ENCODE data around the gene PDCL3.

The PDCL3 gene

GRCh38 chr2:100562613-100563406 lies at the start of gene PDCL3:
Gene PDCL3, plus strand, starts transcription at chr2:100562993. Its CDS starts 75 bp downstream, at chr2:100563068.
- peak; percentile 92 for DNase-seq (ENCODE audit: low read depth)

GRCh38 chr2:100513650-100514049 lies 49.1 kb upstream of the PDCL3 start:
- DNase-seq (ENCODE audit: low read depth): peak; percentile 11

- no peak for DNase-seq (ENCODE audit: low read depth)
These were observed 45.2 kb upstream of the PDCL3 start for GRCh38 chr2:100517556-100517955.

DNA sequence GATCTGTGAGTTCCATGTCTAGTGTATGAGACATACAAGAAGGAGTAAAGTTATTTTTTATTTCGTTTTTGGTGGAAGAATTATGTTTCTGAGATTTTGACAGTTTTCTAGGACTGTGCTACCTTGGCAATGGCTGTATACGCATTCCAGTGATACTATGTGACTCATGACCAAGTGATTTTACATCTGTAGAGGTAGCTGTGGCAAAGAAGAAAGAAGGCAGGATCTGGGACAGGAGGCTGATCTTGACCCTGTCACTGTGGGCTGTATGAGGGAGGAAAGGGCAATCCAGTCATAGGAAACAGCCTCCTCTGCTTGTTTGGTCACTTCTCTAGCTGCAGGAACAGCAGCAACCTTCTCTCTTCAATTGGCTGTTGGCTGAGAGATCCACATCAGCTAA lies 44.0 kb upstream of the PDCL3 start:
- no peak for DNase-seq (ENCODE audit: low read depth)

DNA sequence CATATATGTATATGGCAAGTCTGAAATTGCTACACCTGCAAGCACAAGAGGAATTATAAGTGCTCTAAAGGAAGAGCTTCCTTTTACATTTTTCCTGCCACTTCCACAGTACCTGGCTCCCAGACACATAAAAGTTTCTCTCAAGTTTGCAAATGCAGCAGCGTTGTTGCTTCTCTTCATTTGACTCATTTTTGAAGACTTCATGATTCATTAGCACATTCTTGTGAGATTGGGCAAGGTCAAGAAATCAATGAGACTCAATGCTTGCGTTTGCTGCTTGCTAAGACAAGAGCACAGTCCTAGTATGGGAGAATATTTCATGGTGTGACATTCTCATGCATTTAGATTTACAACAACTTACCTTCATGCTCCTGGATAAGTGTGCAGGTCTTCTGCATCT lies 42.6 kb upstream of the PDCL3 start:
- DNase-seq (ENCODE audit: low read depth): no peak

DNA sequence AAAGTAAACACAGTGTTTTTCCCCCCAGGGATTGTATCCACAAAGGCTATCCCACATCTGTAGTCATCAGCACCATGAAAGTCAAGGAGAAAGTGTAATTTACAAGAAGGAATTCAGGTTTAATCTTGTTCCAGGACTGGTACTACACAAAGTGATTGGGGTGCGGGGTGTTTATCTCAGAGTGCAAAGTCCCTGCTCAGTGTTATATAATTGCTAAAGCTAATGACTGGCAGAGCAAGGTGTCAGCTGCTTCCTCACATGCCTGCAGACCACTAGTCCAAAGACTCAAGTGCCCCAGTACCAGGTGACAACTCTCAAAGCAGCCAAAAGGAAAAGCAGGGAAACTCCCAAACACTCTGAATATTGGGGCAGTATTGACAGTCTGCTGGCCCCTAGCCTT lies 40.4 kb upstream of the PDCL3 start:
- DNase-seq (ENCODE audit: low read depth): no peak

GRCh38 chr2:100524331-100524730 lies 38.5 kb upstream of the PDCL3 start:
- DNase-seq (ENCODE audit: low read depth): no peak

- DNase-seq (ENCODE audit: low read depth): no peak
These were observed 35.9 kb upstream of the PDCL3 start for GRCh38 chr2:100526868-100527267.

DNA sequence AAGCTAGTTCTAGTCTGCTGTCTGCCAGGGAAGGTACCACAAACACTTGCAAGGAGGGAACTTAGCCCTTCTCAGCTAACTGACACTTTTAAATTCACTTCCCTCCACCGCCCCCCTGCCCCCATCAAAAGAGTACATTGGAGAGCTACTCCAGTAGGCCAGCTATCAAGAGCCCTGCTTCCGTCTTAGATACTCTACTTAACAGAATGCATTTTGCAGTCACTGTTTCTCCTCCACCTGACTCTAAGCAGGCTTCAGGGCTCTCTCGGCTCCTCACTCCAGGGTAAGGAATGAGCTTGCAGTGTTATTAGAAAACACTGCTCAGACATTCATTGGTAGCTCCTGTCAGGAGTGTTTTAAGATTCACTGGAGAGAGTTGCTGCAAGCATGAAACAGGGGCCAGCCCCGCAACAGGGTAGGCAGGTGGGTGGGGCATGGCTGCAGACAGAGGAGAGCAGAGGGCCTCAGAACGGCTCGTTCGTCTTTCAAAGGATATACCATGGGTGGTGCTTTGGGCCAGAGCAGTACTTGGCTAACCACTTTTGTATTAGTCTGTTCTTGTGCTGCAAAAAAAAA lies 35.3 kb upstream of the PDCL3 start:
- DNase-seq (ENCODE audit: low read depth): no peak

GRCh38 chr2:100529176-100529575 lies 33.6 kb upstream of the PDCL3 start:
- no peak for DNase-seq (ENCODE audit: low read depth)

DNA sequence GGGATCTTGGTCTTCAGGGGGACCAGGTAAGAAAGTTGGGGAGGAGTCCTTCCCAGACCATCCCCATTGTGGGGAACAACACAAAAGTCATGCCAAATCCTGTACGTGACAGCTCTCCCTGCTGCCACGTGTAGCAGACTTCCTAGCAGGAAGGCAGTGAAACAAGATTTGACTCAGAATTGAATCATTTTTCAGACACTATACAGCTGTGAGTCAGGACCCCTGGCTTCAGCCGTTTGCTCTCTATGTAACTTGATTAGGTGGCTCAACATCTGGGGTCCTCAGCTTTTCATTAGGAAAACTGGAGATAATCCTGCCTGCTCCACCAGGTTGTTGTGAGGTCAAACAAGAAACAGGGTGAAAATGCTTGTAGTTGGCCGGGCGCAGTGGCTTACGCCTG lies 32.9 kb upstream of the PDCL3 start:
- no peak for DNase-seq (ENCODE audit: low read depth)

- no peak for DNase-seq (ENCODE audit: low read depth)
These were observed 26.9 kb upstream of the PDCL3 start for GRCh38 chr2:100535855-100536254.

DNA sequence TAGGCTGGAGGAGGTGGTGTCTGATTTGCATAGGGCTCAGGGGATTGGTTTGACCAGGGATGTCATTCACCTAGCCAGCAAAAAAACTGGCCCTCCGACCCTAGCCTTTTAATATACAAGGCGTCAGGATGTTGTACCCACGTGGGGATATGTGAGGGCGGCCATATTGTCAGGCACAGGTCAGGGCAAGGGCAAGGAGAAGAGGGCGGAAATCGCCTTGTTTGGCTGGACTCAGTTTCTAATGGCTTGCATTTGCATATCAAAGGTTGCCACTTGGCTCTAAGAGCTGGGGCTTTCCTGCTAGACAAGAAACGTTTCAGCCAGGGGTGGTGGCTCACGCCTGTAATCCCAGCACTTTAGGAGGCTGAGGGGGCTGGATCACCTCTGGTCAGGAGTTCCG lies 24.9 kb upstream of the PDCL3 start:
- DNase-seq (ENCODE audit: low read depth): no peak

GRCh38 chr2:100539221-100539620 lies 23.6 kb upstream of the PDCL3 start:
- no peak for DNase-seq (ENCODE audit: low read depth)

GRCh38 chr2:100541404-100541803 lies 21.4 kb upstream of the PDCL3 start:
- no peak for DNase-seq (ENCODE audit: low read depth)

GRCh38 chr2:100542418-100542817 lies 20.4 kb upstream of the PDCL3 start:
- no peak for DNase-seq (ENCODE audit: low read depth)

GRCh38 chr2:100544911-100545596 lies 17.7 kb upstream of the PDCL3 start:
- no peak for DNase-seq (ENCODE audit: low read depth)

DNA sequence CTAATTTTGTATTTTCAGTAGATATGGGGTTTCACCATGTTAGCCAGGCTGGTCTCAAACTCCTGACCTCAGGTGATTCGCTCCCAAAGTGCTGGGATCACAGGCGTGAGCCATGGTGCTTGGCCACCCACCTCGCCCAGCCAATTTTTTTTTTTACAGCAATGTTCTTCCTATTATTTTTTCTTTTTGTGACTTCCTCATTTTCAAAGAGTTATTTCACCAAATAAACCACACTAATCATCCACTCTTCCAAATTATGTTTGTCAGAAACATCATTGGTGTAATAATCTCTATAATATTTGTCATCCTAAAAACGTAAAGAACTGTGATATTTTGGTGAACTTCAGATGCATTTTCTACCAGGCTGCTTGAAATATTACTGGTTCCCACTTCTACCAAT lies 16.3 kb upstream of the PDCL3 start:
- DNase-seq (ENCODE audit: low read depth): no peak

GRCh38 chr2:100548771-100549170 lies 14.0 kb upstream of the PDCL3 start:
- no peak for DNase-seq (ENCODE audit: low read depth)

DNA sequence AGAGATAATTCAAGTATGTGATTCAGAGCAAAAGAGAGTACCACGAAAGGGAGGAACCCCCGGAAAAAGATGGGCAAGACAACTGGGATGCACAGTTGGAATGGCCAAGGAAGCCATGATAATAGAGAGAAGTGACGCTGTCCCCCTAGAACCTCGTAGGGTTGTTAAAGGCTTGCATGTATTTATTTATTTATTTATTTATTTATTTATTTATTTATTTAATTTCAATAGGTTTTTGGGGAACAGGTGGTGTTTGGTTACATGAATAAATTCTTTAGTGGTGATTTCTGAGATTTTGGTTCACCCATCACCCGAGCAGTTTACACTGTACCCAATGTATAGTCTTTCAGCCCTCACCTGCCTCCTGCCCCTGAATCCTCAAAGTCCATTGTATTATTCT lies 11.5 kb upstream of the PDCL3 start:
- no peak for DNase-seq (ENCODE audit: low read depth)

DNA sequence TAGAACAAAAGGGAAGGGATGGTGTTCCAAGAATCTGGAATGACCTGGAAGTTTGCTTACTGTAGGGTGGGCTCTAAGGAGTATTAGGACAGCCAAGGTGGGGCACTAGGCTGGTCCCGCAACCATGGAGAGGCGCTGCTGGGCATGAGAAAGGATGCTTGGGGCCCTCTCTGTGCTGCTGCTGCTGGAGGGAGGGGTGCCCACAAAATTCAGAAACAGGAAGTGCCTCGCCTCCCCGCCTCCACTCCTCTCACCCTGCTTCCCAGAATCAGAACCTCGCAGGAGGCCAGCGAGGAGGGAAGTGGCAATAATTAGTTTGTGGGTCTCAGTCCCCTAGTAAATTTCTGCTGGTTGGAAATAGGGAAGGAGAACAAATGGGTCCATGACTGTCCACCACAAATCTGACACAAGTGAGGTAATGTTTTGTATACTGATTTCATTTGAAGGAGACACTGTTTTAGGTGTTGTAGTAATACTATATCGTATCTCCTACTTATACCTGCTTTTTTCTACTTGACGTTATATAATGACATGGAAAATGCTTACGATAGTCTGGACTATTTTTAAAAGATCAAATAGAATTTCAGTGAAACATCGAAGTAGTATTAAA lies 7.9 kb upstream of the PDCL3 start:
- no peak for DNase-seq (ENCODE audit: low read depth)

DNA sequence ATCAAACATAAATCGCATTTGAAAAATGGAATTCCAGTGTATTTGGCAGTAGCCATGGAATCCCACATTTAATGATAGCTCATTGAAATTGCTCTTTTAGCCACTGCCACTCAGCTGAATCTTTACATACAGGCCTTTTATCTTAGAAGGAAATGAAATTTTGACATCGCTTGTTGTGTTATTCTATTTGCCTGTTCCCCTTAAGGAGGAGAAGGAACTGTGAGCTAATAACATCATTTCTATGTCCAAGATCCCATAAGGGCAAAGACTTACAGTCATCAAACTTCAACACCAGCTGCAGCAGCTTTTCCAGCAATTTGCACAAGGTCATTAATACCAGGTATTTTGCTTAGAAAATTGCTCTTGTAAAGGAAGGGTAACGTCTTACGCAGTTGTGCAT lies 6.0 kb upstream of the PDCL3 start:
- no peak for DNase-seq (ENCODE audit: low read depth)

All from CMK (cell line).